Fibroblast of the conjunctiva (primary cell): ENCODE data around the gene GLTP.
A peak's percentile ranks its signal among the peaks of the same experiment; 100 is the strongest.
"Not testable (repeated sequence)": the region's sequence is repeated elsewhere in the genome, so short reads cannot be mapped to it uniquely, and the experiment has no call there.

Source experiments
- DNase-seq: peaks from one replicate; pipeline ENCODE4 v3.0.0-alpha.2; 2010; ENCODE audit warnings: low read depth

Gene GLTP, protein sequence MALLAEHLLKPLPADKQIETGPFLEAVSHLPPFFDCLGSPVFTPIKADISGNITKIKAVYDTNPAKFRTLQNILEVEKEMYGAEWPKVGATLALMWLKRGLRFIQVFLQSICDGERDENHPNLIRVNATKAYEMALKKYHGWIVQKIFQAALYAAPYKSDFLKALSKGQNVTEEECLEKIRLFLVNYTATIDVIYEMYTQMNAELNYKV

DNA sequence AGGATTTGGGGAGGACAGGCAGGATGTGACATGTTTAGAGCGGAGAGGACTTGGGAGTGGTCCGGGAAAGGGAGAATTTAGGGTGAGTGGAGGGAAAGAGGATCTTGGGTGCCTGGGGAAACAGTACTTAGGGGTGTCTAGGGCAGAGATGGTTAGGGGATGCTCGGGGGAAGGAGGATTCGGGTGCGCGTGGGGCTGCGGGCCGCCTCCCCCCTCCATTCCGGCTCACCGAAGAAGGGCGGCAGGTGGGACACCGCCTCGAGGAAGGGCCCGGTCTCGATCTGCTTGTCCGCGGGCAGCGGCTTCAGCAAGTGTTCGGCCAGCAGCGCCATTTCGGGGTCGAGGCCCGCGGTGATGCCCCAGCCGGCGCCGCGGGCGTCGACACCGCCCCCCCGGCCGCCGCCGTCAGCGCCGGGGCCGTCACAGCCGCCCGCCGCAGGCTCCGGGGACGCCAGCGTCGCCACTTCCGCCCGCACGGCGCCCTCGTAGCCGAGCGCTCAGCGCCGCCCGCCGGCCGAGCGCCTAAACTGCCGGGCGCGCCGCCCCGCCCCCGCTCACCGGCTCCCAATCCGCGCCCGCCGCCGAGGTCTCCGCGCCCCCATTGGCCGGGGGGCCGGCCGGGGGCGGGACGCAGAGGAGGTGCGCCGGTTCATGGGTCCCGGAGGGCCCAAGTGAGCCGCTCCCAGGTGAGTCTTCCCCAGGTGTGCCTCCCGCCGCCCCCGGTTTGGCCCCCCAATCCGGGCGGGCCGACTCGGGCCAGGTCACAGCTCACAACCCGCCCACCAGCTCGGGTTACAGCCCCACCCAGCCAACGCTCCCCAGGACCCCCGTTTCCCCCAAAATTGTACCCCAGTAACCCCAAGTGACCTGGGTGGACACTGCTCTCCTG, at the start of gene GLTP:
TSS of gene GLTP (minus strand) at position 499 of the 889 bp plus-strand sequence. CDS start at position 332, 167 bp downstream.
- peak; percentile 45 for DNase-seq

DNA sequence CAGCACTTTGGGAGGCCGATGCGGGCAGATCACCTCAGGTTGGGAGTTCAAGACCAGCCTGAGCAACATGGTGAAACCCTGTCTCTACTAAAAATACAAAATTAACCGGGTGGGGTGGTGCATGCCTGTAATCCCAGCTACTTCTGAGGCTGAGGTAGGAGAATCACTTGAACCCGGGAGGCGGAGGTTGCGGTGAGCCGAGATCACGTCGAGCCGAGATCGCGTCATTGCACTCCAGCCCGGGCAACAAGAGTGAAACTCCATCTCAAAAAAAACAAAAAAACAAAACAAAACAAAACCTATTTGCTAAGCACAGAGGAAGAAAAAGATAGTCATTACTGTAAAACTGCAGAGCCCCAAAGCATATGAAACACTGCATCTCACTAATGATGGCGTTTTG, 49.0 kb upstream of the GLTP start:
- DNase-seq: not testable (repeated sequence)

DNA sequence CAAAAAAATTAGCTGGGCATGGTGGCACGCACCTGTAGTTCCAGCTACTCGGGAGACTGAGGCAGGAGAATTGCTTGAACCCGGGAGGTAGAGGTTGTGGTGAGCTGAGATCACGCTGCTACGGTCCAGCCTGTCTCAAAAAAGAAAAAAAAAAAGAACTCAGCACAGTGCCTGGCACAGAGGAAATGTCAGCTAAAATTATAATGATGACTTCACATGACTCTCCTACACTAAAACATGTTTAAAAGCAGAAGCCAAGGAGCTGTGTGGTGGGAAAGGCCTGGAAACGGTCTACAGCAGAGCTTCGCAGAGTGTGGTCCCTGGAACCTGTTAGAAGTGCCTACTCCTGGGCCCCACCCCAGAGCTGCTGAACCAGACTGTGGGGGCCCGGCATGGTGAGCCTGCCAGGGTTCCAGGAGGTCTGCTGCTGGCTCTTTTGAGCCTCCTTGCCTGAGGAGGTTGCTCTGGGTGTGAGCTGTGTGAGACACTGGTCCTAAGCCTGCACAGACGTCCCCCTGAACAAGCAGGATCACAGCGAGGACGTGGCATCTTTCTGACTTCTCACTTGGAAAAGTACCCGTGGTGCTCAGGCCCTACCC, 47.8 kb upstream of the GLTP start:
- DNase-seq: no peak

DNA sequence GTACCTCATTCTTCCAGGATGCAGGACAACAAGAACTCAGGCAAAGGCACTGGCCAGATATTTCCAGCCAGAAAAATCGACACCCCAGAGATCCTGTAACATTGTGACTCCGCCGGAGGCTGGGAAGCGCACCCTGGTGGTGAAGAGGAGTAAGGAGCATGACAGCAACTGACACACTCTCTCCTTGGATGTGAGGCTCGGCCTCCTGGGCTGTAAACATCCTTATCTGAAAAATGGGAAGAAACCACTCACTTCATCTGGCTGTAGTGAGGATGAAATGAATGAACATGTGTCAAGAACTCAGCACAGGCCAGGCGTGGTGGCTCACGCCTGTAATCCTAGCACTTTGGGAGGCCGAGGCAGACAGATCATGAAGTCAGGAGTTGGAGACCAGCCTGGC, 47.3 kb upstream of the GLTP start:
- peak; percentile 10 for DNase-seq

DNA sequence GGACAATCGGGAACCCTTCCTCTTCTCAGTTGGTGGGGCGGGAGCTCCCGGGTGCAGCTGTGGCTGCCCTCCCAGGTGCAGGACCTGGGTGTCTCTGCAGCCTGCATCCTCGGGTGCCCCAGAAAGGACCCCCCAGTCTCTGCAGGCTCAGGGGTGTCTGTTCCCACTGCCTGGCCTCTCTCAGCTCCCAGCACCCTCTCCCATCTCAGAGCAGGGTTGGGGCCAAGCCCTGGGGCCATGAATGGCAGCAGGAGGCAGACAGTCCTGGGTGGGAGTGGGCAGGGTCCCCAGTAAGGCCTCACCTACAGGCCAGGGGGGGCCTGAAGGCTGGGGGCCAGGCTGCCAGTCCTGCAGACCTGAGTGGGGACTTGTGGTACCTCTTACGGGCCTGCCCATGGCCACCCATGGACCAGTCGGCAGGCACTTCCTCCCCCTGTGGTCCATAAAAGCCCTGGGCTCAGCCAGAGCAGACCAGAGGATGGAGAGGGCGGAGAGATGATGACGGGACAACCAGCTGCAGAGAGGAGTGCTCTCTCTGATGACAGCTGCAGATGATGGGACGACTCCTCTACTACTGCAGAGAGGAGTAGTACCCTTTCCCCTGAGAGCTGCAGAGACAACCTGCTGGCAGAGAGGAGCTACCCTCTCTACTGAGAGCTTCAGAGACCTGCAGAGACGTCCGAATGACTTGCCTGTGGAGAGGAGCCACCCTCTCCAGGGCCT, 46.3 kb upstream of the GLTP start:
- DNase-seq: no peak

DNA sequence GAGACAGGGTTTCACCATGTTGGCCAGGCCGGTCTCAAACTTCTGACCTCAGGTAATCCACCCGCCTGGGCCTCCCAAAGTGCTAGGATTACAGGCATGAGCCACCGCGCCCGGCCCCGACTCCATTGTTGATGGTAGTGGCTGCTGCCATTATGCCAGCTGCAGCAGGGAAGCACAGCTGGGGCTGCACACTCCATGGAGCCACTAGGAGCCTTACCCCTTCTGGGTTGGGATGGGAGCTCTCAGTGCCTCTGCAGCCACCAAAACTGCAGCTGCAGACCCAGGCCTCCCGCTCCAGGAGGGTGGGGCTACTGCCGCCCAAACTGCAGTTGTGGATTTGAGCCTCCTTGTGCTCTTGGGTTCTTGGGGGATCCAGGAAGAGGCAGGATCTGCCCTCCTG, 45.7 kb upstream of the GLTP start:
- DNase-seq: no peak

DNA sequence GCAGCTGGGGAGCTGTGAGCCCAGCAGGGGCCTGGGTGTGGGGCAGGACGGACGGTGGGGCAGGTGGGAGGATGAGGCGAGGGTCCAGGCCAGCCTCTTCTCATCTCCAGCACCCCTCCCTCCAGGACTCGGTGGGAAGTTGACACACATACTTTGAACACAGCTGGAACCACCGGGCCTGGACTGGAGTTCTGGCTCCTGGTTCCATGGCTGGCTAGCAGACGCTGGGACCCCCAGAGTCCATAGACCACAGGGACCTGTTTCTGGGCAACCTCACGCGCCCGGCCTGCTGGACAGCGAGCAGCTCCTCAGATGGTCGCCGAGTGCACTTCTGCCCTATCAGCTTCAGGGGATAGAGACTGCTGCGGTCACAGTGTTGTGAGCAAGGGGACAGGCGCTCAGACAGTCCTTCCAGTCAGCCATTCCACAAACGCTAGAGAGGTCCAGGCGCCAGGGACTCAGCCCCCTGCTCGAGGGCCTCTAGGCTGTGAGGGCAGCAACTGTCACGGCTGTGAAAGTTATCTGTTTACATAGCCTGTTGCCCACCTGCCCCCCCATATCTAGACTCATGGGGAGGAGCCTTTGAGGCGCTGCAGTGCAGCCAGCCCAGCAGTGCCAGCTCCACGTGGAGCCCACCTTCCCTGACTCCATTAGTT, 45.0 kb upstream of the GLTP start:
- no peak for DNase-seq

DNA sequence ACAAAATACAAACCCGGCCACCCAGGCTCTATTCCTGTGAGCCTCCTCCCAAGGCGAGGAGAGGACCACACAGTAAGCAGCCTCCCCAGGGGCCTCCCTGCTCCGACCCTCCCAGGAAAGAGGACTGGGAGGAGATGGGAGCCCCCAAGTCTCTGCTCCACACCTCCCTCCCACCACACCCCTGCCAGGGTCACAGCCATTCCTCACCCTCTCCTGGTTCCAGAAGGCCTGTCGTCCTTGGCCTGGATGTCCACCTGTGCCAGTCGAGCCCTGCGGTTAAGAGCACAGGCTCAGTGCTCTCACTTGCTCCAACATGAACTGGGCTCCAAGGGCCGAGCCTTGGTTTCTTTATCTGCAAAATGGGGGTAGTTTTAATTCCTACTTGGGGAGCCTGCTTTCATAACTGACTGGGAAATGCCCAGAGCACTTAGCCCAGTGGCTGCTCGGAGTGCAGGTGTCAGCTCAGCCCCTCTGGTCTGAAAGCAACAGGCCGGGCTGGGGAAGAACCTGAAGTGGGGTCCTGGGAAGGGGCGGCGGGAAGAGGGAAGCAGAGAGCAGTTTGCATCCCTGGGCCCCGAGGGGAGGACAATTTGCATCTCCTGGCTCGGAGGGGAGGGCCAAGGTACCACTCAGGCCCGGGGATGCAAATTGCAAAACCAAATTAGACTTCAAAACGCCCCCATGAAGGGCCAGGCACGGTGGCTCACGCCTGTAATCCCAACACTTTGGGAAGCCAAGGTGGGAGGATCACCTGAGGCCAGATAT, 43.3 kb upstream of the GLTP start:
- DNase-seq: no peak

DNA sequence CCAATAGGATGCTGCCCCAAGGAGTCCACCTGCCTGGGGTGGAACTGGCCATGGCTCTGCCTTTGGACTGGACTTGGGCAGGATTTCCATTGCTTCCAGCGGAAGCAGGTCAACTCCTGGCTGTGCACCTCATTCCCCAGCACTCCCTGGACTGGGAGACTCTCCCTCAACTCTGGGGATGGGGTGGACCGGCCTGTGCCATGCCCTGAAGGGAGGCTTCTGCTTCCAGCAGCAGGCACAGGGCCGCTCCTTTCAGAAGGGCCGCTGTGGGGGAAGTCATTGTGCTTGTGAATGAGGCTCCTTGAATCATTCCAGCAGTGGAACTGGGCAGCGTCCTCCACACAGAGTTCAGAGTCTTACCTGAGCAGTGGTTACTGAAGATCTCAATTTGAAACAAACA, 42.7 kb upstream of the GLTP start:
- DNase-seq: no peak

DNA sequence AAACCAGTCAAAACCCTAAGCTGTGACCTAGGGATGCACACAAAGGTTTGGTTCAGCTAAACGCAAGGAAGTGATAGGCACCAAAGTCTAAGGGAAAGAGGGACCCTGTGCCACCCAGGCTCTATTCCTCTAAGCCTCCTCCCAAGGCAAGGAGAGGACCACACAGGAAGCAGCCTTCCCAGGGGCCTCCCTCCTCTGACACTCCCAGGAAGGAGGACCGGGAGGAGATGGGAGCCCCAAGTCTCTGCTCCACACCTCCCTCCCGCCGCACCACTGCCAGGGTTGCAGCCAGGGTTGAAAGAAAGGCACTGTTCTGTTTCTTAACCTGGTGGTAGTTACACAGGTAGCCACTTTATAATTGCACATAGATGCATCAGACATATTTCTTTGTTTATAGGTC, 41.6 kb upstream of the GLTP start:
- DNase-seq: no peak

DNA sequence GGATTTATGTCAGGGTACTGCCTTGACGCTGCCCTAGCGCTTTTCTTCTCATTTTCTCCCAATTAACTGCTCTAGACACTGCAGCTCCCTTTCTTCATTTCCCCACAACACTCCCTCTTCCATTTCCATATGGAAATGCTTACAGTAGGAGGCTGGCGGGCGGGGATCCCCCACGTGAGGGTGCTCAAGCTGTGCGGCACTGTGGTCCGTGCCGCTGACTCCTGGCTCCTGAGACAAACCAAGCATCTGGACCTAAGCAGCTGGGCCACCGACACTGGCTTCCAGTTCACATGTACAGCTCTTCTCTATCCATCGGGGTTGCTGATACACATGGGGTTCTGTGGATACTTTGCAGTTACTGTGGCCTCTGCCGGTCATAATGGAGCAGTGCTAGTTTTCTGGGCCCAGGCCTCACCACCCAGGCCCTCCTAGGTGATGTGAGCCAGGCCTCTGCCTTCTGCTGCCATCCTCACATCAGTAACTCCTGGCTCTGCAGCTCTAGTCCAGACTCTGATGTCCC, 40.0 kb upstream of the GLTP start:
- DNase-seq: no peak

DNA sequence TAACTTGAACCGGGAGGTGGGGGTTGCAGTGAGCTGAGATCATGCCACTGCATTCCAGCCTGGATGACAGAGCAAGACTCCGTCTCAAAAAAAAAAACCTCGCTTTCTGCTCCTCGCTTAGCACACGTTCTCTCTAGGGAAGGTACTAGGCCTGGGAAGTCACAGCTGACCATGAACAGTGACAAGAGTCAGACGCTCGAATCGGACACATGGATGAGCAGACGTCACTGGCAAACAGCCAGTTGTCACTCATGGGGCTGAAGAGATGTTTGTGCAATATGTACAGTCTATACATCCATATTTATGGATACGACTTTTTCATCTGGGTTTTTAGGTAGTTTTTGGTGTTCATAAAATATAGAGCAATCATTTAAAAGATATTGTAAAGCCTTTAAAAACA, 39.1 kb upstream of the GLTP start:
- DNase-seq: no peak

DNA sequence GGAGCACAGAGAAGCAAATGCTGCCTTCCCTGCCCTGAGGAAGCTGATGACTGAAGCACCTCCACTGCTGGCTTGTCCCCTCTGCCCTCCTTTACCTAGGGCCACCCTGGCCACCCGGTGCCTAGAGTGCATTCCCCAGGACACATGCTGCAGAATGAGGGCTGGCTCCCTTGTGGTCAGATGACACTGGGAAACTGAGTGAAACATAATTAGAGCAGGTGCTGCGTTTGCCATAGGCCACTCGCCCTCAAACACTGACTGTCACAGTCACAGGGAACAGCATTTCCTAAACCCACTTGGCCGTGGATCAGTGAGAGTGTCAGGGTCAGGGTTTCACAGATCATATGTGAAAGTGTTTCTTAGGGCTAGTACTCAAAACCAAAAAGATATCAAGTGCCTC, 35.7 kb upstream of the GLTP start:
- no peak for DNase-seq

DNA sequence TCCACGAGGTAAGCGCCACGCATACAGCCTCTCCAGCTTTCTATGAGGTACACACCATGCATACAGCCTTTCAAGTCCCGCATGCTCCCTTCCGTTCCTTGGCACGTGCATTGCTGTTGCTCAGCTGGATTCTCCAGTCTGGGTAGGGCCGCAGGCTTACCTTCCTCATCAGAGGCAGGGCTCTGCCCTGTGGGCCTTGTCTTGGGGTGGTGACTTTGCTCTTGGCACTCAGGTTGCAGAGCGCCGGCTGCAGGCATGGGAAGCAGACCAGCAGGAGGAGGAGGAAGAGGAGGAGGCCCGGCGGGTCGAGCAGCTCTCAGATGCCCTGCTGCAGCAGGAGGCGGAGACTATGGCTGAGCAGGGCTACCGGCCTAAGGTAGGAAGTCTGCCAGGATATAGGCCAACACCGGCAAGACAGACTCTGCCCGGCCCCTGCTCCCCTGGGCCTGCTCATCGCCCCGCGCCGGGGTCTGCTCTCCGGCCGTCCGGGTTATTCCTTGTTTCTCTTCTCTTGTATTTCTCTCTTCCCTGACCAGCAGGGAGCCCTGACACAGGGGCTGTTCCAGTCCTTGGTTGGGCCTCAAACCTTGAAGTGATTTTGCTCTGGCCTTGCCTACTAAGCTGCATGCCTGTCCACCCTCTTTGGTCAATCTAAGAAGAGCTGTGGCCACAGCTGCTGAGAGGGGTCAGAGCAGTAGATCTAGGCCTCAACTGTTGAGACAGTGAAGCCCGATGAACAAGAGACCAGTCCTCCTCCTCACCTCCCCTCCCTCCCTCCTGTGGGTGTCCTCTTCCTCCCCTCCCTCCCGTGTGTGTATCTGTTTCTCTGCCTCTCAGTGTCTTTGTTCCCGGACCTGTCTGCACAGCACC, 35.1 kb upstream of the GLTP start:
- no peak for DNase-seq

DNA sequence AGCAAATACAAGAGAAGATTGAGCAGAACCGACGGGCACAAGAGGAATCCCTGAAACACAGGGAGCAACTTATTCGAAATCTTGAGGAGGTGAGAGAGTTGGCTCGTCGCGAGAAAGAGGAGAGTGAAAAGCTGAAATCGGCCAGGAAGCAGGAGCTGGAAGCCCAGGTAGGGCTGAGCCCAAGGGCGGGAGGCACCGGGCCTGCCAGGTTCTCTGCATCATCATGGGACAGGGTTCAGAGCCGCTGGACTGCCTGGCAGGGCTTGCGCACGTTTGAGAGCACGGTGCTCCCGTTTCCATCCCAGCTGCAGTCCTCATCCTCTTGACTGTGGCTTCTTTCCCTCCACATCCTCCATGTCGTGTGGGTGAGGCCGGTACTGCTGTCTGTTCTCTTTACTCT, 34.1 kb upstream of the GLTP start:
- no peak for DNase-seq

DNA sequence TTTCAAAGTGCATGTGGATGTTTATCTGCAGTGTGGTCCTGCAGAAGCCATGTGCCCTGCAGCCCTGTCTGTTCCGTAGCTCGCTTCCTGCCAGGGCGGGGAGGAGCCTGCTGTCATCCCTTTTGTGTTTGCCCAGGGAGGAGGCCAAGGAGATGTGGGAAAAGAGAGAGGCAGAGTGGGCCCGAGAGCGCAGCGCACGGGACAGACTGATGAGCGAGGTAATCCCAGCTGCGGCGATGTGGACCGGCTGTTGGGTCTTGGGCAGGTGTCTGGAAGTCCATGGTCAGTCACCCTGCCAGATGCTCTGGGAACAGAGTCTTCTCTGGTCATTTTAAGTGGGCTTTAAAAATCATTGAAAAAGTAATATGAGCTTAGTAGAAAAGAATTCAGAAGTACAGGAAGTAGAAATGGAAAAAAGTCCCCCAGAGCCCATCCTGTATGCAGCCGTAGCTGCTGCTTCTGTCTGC, 32.5 kb upstream of the GLTP start:
- no peak for DNase-seq

DNA sequence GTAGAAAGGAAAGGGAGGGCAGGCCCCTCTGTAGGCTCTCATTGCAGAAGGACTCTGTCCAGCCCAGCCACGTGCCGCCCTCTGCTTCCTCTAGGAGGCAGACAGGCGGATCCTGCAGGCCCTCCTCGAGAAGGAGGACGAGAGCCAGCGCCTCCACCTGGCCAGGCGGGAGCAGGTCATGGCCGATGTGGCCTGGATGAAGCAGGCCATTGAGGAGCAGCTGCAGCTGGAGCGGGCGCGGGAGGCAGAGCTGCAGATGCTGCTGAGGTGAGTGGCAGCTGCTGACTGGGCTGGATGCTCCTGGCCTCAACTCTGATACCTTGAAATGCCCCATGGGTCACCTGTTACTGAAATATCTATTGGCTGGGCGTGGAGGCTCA, 30.6 kb upstream of the GLTP start:
- DNase-seq: no peak

DNA sequence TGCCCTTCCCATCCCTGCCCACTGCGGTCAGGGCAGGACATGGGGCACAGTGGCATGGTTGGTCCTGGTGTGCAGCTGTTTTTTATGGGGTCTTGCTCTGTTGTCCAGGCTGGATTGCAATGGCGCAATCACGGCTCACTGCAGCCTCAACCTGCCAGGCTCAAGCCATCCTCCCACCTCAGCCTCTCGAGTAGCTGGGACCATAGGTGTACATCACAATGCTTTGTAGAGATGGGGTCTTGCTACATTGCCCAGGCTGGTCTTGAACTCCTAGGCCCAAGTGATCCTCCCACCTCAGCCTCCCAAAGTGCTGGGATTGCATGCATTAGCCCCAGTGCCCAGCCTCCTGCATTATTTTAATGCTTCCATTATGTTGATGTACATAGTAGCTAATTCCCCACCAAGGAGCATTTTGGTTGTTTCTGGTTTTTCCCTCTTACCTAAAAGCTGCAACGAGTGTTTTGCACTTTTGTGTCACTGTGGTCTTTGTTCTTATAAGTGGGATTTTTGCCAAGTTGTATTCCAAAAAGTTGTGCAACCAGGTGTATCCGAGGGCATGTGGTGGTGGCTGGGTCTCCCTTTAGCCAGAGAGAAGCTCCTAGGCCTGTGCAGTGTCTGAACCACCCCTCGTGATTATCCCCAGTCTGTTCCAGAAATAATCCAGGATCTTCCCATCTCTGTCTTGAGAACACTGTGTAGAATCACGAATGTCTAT, 30.1 kb upstream of the GLTP start:
- no peak for DNase-seq

DNA sequence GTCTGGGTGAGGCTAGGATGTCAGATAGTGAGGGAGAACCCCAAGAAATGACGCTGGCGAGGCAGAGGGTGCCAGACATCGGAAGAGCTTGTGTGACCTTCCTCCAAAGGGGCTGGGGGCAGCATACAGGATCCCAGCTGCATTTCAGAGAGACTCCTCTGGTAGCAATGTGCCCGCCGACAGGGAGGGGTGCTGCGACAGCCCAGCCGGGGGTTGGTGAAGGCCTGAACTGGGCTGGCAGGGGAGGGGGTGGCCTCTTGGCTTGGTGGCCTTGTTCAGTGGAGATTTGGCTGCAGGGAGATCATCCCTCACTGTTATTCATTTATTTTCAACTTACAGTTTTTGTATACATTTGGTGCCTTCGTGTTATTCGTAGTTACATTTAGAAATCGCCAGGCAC, 25.0 kb upstream of the GLTP start:
- DNase-seq: no peak
